IMR-90 (cell line): ENCODE results near the gene GSTA4. TPM values are rescaled to one million over a fixed set of nuclear protein-coding genes. Genes with fewer than 3 reads are reported as not detected.

Experiments used
- ATAC-seq: fragments of 200-7000 bp; cut with Tn5 transposase; 2 replicates; pipeline ENCODE4 v1.9.1; 2020; ENCODE audit warnings: low read depth, mild to moderate bottlenecking, moderate library complexity
- BruUV-seq: library from RNA; stranded (reverse); fragments of 400-500 nt; replicated peaks from 2 replicates; lab custom pipeline; 2021; lab: Mats Ljungman, UMichigan
- CTCF ChIA-PET: fragments of 300-600 bp; formaldehyde crosslinking; extraction: SDS; loops from one replicate; lab custom pipeline; 2021; ENCODE audit warnings: antibody characterized with exemption; lab: Yijun Ruan, JAX
- POLR2A ChIA-PET: fragments of 300-600 bp; sonication (Branson Sonifier 250); formaldehyde crosslinking; loops from one replicate; lab custom pipeline; 2022; ENCODE audit warnings: antibody characterized with exemption; ENCODE audit not compliant: unreplicated experiment; lab: Charles Lee
- DNase-seq: peaks from one replicate; pipeline ENCODE4 v3.0.0; 2013
- H2AFZ ChIP-seq: replicated peaks from 2 replicates; pipeline ENCODE3; 2013; ENCODE audit warnings: low read length, mild to moderate bottlenecking; ENCODE audit not compliant: poor library complexity
- H2AK5ac ChIP-seq: 2 replicates; pipeline ENCODE4 v1.6.1; 2013; ENCODE audit warnings: low read depth, low read length, inconsistent platforms
- H2AK9ac ChIP-seq: replicated peaks from 2 replicates; pipeline ENCODE3; 2013; ENCODE audit warnings: mild to moderate bottlenecking, low read depth, low read length, moderate library complexity; ENCODE audit not compliant: poor library complexity
- H2BK120ac ChIP-seq: 2 replicates; pipeline ENCODE4 v1.6.1; 2013; ENCODE audit warnings: low read depth, low read length, inconsistent platforms
- H2BK15ac ChIP-seq: 3 replicates; pipeline ENCODE4 v1.6.1; 2013; ENCODE audit warnings: low read depth, low read length, inconsistent platforms
- H2BK20ac ChIP-seq: 2 replicates; pipeline ENCODE4 v1.6.1; 2013; ENCODE audit warnings: low read depth, mild to moderate bottlenecking, inconsistent platforms, low read length, moderate library complexity
- H2BK5ac ChIP-seq: 2 replicates; pipeline ENCODE4 v1.6.1; 2013; ENCODE audit warnings: mild to moderate bottlenecking, low read depth, low read length, inconsistent platforms; ENCODE audit not compliant: poor library complexity, severe bottlenecking
- H3K14ac ChIP-seq: replicated peaks from 2 replicates; pipeline ENCODE4 v1.6.1; 2013; ENCODE audit warnings: low read depth, low read length, inconsistent platforms
- H3K18ac ChIP-seq: 2 replicates; pipeline ENCODE4 v1.6.1; 2013; ENCODE audit warnings: low read depth, low read length, control low read depth
- H3K23ac ChIP-seq: 2 replicates; pipeline ENCODE4 v1.6.1; 2013; ENCODE audit warnings: low read depth, low read length, inconsistent platforms
- H3K27ac ChIP-seq: 2 replicates; pipeline ENCODE4 v1.5.1; 2013; ENCODE audit warnings: mild to moderate bottlenecking, control low read depth, low read length; ENCODE audit not compliant: insufficient read depth
- H3K27me3 ChIP-seq: 2 replicates; pipeline ENCODE4 v1.6.1; 2013; ENCODE audit warnings: low read length; ENCODE audit not compliant: control insufficient read depth, insufficient read depth
- H3K36me3 ChIP-seq: 2 replicates; pipeline ENCODE4 v1.6.1; 2013; ENCODE audit warnings: low read length, mixed read lengths; ENCODE audit not compliant: control insufficient read depth, insufficient read depth
- H3K4ac ChIP-seq: 2 replicates; pipeline ENCODE4 v1.6.1; 2013; ENCODE audit warnings: low read depth, low read length, inconsistent platforms
- H3K4me1 ChIP-seq: 2 replicates; pipeline ENCODE4 v1.6.1; 2013; ENCODE audit warnings: low read length, mixed read lengths; ENCODE audit not compliant: control insufficient read depth, insufficient read depth
- H3K4me2 ChIP-seq: 2 replicates; pipeline ENCODE4 v1.6.1; 2013; ENCODE audit warnings: low read depth, mild to moderate bottlenecking, control low read depth, low read length, moderate library complexity
- H3K4me3 ChIP-seq: 2 replicates; pipeline ENCODE4 v1.5.1; 2013; ENCODE audit warnings: low read depth, mild to moderate bottlenecking, control low read depth, low read length, moderate library complexity; ENCODE audit not compliant: insufficient read depth
- H3K56ac ChIP-seq: 2 replicates; pipeline ENCODE4 v1.6.1; 2013; ENCODE audit warnings: low read length, inconsistent platforms; ENCODE audit not compliant: insufficient read depth; ENCODE audit errors: extremely low read depth
- H3K79me1 ChIP-seq, 2 experiments: 2 replicates each; pipeline ENCODE4 v1.6.1; 2013; ENCODE audit warnings: low read length in 2 of 2, inconsistent platforms in 1 of 2, low read depth in 1 of 2
- H3K9ac ChIP-seq: 2 replicates; pipeline ENCODE4 v1.6.1; 2013; ENCODE audit warnings: low read depth, low read length, control low read depth
- H3K9me1 ChIP-seq: 2 replicates; pipeline ENCODE4 v1.6.1; 2013; ENCODE audit warnings: low read length, inconsistent platforms; ENCODE audit not compliant: insufficient read depth
- H3K9me3 ChIP-seq: 2 replicates; pipeline ENCODE4 v1.6.1; 2013; ENCODE audit warnings: low read length; ENCODE audit not compliant: control insufficient read depth, insufficient read depth
- H4K20me1 ChIP-seq: 2 replicates; pipeline ENCODE4 v1.6.1; 2013; ENCODE audit warnings: low read length, inconsistent platforms; ENCODE audit not compliant: insufficient read depth
- H4K5ac ChIP-seq: 2 replicates; pipeline ENCODE4 v1.6.1; 2013; ENCODE audit warnings: mild to moderate bottlenecking, low read depth, low read length, control low read depth
- H4K8ac ChIP-seq, 2 experiments: 2 replicates each; pipeline ENCODE4 v1.6.1; 2013; ENCODE audit warnings: low read depth in 2 of 2, low read length in 2 of 2, control low read depth in 1 of 2, inconsistent platforms in 1 of 2
- H4K91ac ChIP-seq: 2 replicates; pipeline ENCODE4 v1.6.1; 2013; ENCODE audit warnings: low read depth, low read length, inconsistent platforms; ENCODE audit not compliant: insufficient read depth
- SMC3 ChIP-seq: fragments of 150-350 bp; IDR thresholded peaks from 2 replicates; pipeline ENCODE4 v1.6.1; 2016; ENCODE audit warnings: low read depth, mild to moderate bottlenecking, antibody characterized with exemption, low read length, moderate library complexity
- dilution Hi-C: fragments of 300-500 bp; cut with HindIII; formaldehyde crosslinking; loops from one replicate; pipeline ENCODE4 v1.14.3; 2018; ENCODE audit warnings: low sequenced_read_pairs; ENCODE audit not compliant: unreplicated experiment
- in situ Hi-C: fragments of 300-500 bp; cut with MboI; formaldehyde crosslinking; loops from 3 replicates; pipeline ENCODE4 v1.14.3; 2019; ENCODE audit warnings: low sequenced_read_pairs, inconsistent platforms, mixed read lengths
- intact Hi-C: fragments of 100-400 bp; cut with micrococcal nuclease; formaldehyde crosslinking; loops from 2 replicates; pipeline ENCODE4 v1.10.0; 2022
- polyA plus RNA-seq, 3 experiments: library from polyadenylated mRNA; depleted of rRNA; stranded (reverse); fragments of >200 nt; gene quantifications; 2 replicates each; pipeline ENCODE4 v1.2.3, GENCODE V29; 2012; ENCODE audit warnings: low replicate concordance in 1 of 3
- total RNA-seq: library from RNA; depleted of rRNA; stranded (reverse); fragments of >200 nt; gene quantifications from 2 replicates; pipeline ENCODE4 v1.2.3, GENCODE V29; 2012

The GSTA4 gene
- total and polyA plus RNA-seq, 2 of the 4 experiments (the other 2 are of a cell fraction): 26.9 to 35.6 TPM

GRCh38 chr6:53038596-53038995 lies 43.5 kb upstream of the GSTA4 start:
- no peak for DNase-seq
- no peak overlapping the region for H2BK20ac ChIP-seq
- BruUV-seq: no TSS peak
- H4K5ac ChIP-seq: no peak overlapping the region
- H3K9me3 ChIP-seq: no peaks in the 10 kb centered on the region
- H3K18ac ChIP-seq: no peak overlapping the region
- H4K20me1 ChIP-seq: peaks cover 9% of the 10 kb centered on the region
- ChIA-PET POLR2A (no interaction called here), CTCF (interaction anchor here (0.5 to 0.7 kb wide), 2 partner anchors 18 to 98 kb away, joined by 3 read pairs; no protein-coding TSS in a partner anchor)
- no peak overlapping the region for H4K91ac ChIP-seq
- H3K36me3 ChIP-seq: peaks cover 21% of the 10 kb centered on the region
- no peak overlapping the region for H2AK9ac ChIP-seq
- peaks cover 22% of the 10 kb centered on the region for H3K4me1 ChIP-seq
- no peak overlapping the region for H2BK5ac ChIP-seq
- dilution Hi-C loops: no loop called here
- no peak overlapping the region for H3K56ac ChIP-seq
- no peaks in the 10 kb centered on the region for H3K27me3 ChIP-seq
- no peak for ATAC-seq
- no peak overlapping the region for H4K8ac ChIP-seq
- peaks cover 5 to 39% of the 10 kb centered on the region in 2 experiments; a peak in 3 of 4 replicates for H3K79me1 ChIP-seq
- TF ChIP-seq SMC3: no peak
- H3K23ac ChIP-seq: no peak overlapping the region
- no peak overlapping the region for H2AK5ac ChIP-seq
- no peak overlapping the region for H3K14ac ChIP-seq
- no peak overlapping the region for H3K27ac ChIP-seq
- no peak overlapping the region for H3K4me3 ChIP-seq
- H3K9me1 ChIP-seq: peaks cover 17% of the 10 kb centered on the region
- H3K4ac ChIP-seq: no peak overlapping the region
- H3K4me2 ChIP-seq: no peak overlapping the region
- H3K9ac ChIP-seq: no peak overlapping the region
- in situ Hi-C loops: no loop called here
- no peak overlapping the region for H2BK120ac ChIP-seq
- intact Hi-C loops: no loop called here
- no peak overlapping the region for H2BK15ac ChIP-seq
- no peak overlapping the region for H2AFZ ChIP-seq
